K562 (cell line): ENCODE measurements around the gene NMNAT2. TPM values are rescaled to one million over a fixed set of nuclear protein-coding genes. Genes with fewer than 3 reads are reported as not detected.

ENCODE experiments used
- DIDO1 ChIP-seq: fragments of 450-650 bp; IDR thresholded peaks from 2 replicates; pipeline ENCODE4 v1.6.1; 2016; ENCODE audit warnings: low read depth, missing biosample characterization, missing genetic modification characterization
- HNRNPL ChIP-seq: fragments of 200-400 bp; formaldehyde crosslinking; IDR thresholded peaks from 2 replicates; pipeline ENCODE4 v1.6.1; 2017; ENCODE audit warnings: low read depth, mild to moderate bottlenecking, low read length
- RAD51 ChIP-seq: fragments of 450-650 bp; IDR thresholded peaks from 2 replicates; pipeline ENCODE4 v1.7.1; 2016; ENCODE audit warnings: low read depth, mild to moderate bottlenecking, borderline replicate concordance
- TAF15 ChIP-seq: fragments of 200-400 bp; formaldehyde crosslinking; IDR thresholded peaks from 2 replicates; pipeline ENCODE4 v1.6.1; 2017; ENCODE audit warnings: mild to moderate bottlenecking, low read depth, low read length, moderate library complexity
- TFAM ChIP-seq: fragments of 250-450 bp; sonication (Bioruptor Pico); conservative IDR thresholded peaks from 2 replicates; pipeline ENCODE4 v1.5.0; 2021; ENCODE audit warnings: mild to moderate bottlenecking, moderate library complexity
- polyA plus RNA-seq, 8 experiments: library from polyadenylated mRNA; depleted of rRNA in 4 of 8; stranded (reverse) in 5 of 8; unstranded in 3 of 8; fragments of >200 nt; fragmentation: Nextera tagmentation in 2 of 8; fragmentation: Illumina TruSeq in 1 of 8; extraction: Ambion mirVana in 2 of 8; extraction: Trizol in 1 of 8; gene quantifications; 2 replicates each; pipeline versions ENCODE4 v1.2.1 to v1.2.3, GENCODE V29; 2011 to 2014; ENCODE audit warnings: inconsistent platforms in 1 of 8, missing spikeins in 1 of 8
- total RNA-seq, 7 experiments: library from RNA; depleted of rRNA in 6 of 7; stranded (reverse); fragments of >200 nt in 6 of 7; fragmentation: Illumina TruSeq in 2 of 7; extraction: Trizol in 2 of 7; gene quantifications; 2 replicates each; pipeline versions ENCODE4 v1.2.1 to v1.2.3, GENCODE V29; 2011 to 2021; ENCODE audit warnings: low replicate concordance in 1 of 7
- TF ChIP-seq, protein P1 (sequence below): fragments of 450-650 bp; IDR thresholded peaks from 2 replicates; pipeline ENCODE4 v1.6.1; 2018; ENCODE audit not compliant: partially characterized antibody

NMNAT2 gene
- total and polyA plus RNA-seq, 9 of the 15 experiments (the other 6 are each of a cell fraction or from before 2014, with no cell fraction given): not detected

DNA sequence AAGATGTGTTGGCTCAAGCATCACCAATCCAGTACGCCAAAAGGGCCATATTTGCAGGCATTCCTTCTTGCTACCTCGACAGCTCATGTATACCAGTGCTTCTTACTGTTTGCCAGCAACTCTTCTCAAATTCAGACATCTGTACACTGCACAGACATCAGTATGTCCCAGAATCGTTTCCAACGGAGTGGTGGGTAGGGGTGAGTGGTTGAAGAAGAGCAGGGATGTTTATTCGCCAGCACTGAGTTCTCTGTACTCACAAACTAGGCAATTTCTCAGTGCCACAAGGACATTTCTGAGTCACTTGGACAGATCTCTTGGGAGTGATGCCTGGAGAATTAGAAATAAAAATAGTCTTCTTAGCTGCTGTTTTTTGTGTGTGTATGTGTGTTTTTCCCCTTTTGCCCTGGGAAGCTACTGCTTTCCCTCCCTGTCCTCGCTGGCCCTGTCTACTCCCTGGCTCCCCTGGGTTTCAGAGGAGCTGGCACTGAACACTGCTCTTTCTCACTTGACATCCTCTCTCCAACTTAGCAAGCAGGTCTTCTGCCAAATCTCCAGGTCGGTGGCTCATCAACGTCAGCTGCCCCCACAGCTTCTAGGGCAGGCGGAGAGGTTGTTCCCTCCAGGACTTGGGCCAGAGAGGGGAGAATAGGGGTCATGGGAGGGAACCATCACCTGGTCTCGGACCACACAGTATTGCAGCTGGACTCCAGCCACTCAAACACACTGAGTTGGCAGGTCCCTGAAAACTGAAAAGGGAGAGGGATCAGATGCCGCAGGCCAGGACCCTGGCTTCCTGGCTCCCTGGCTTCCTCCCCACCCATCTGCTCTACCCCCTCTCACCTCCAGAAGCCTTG is 90.5 kb downstream of the NMNAT2 start (continued):
- no peak for TF ChIP-seq HNRNPL
- no peak for TF ChIP-seq RAD51
- TF ChIP-seq, protein P1, sequence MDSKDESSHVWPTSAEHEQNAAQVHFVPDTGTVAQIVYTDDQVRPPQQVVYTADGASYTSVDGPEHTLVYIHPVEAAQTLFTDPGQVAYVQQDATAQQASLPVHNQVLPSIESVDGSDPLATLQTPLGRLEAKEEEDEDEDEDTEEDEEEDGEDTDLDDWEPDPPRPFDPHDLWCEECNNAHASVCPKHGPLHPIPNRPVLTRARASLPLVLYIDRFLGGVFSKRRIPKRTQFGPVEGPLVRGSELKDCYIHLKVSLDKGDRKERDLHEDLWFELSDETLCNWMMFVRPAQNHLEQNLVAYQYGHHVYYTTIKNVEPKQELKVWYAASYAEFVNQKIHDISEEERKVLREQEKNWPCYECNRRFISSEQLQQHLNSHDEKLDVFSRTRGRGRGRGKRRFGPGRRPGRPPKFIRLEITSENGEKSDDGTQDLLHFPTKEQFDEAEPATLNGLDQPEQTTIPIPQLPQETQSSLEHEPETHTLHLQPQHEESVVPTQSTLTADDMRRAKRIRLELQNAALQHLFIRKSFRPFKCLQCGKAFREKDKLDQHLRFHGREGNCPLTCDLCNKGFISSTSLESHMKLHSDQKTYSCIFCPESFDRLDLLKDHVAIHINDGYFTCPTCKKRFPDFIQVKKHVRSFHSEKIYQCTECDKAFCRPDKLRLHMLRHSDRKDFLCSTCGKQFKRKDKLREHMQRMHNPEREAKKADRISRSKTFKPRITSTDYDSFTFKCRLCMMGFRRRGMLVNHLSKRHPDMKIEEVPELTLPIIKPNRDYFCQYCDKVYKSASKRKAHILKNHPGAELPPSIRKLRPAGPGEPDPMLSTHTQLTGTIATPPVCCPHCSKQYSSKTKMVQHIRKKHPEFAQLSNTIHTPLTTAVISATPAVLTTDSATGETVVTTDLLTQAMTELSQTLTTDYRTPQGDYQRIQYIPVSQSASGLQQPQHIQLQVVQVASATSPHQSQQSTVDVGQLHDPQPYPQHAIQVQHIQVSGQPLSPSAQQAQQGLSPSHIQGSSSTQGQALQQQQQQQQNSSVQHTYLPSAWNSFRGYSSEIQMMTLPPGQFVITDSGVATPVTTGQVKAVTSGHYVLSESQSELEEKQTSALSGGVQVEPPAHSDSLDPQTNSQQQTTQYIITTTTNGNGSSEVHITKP: no peak
- no peak for TF ChIP-seq TFAM (CRISPR knock-in tag)
- TF ChIP-seq TAF15: no peak
- TF ChIP-seq DIDO1 (tag): no peak
